ENCODE measurements around the gene GABRB2. TPM values are rescaled to one million over a fixed set of nuclear protein-coding genes. Genes with fewer than 3 reads are reported as not detected.
"Not testable (repeated sequence)": the region's sequence is repeated elsewhere in the genome, so short reads cannot be mapped to it uniquely, and the experiment has no call there.

The GABRB2 gene
- total and polyA plus RNA-seq, 2 donors = 0.09 to 0.85 TPM

DNA sequence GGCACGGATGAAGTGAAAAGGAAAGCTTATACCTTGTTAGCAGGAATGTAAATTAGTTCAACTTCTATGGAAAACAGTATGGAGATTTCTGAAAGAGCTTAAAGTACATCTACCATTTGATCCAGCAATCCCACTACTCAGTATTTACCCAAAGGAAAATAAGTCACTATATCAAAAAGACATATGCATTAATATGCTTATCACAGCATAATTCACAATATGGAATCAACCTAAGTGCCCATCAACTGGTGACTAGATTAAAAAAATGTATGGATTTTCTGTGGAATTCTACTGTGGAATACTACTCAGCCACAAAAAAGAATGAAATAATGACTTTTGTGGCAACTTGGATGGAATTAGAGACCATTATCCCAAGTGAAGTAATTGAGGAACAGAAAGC lies 279.6 kb downstream of the GABRB2 start:
- H3K4me1 ChIP-seq (ENCODE audit: control insufficient read depth in 2 of 2, insufficient read depth in 2 of 2, low read length in 2 of 2) = no peaks in the 10 kb centered on the region
- WGBS = 94% methylated on average over 1 of the region's 1 CpG
- DNase-seq (ENCODE audit: low read depth in 6 of 9, low spot score in 9 of 9) = no peak
- no peak overlapping the region for H3K4me3 ChIP-seq (ENCODE audit: low read length in 2 of 2)
- no peaks in the 10 kb centered on the region for H3K27me3 ChIP-seq (ENCODE audit: control insufficient read depth in 2 of 2, insufficient read depth in 1 of 2, low read length in 1 of 2)
- H3K9me3 ChIP-seq (ENCODE audit: control insufficient read depth in 2 of 2, insufficient read depth in 1 of 2, low read length in 1 of 2) = no peaks in the 10 kb centered on the region
- no peak overlapping the region for H3K27ac ChIP-seq (ENCODE audit: low read depth in 1 of 2, low read length in 1 of 2)
- no peaks in the 10 kb centered on the region for H3K36me3 ChIP-seq (ENCODE audit: control insufficient read depth in 2 of 2, insufficient read depth in 2 of 2, low read length in 1 of 2)

DNA sequence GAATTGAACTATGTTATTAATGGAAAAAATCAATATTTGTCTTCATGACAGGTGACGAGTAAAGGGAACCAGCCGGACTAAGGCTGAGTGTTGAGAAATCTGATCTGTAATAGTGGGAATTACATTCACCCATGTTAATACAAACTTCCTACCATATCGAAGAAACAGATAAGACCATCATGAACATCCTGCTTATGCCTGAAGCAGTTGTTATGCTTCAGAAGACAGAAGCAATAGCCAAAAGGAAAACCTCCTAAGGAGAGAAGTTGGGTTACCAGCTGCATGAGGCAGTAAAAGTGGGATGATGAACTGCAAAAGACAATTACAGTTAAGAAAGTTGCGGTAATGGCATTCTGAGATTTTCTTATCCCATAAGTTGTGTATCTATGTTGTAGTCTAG lies 281.5 kb downstream of the GABRB2 start:
- no peaks in the 10 kb centered on the region for H3K4me1 ChIP-seq (ENCODE audit: control insufficient read depth in 2 of 2, insufficient read depth in 2 of 2, low read length in 2 of 2)
- H3K36me3 ChIP-seq (ENCODE audit: control insufficient read depth in 2 of 2, insufficient read depth in 2 of 2, low read length in 1 of 2) = no peaks in the 10 kb centered on the region
- H3K4me3 ChIP-seq (ENCODE audit: low read length in 2 of 2) = no peak overlapping the region
- no peaks in the 10 kb centered on the region for H3K27me3 ChIP-seq (ENCODE audit: control insufficient read depth in 2 of 2, insufficient read depth in 1 of 2, low read length in 1 of 2)
- H3K9me3 ChIP-seq (ENCODE audit: control insufficient read depth in 2 of 2, insufficient read depth in 1 of 2, low read length in 1 of 2) = no peaks in the 10 kb centered on the region
- DNase-seq (ENCODE audit: low read depth in 6 of 9, low spot score in 9 of 9) = no peak
- no peak overlapping the region for H3K27ac ChIP-seq (ENCODE audit: low read depth in 1 of 2, low read length in 1 of 2)
- WGBS = 96% methylated on average over 4 of the region's 4 CpGs

DNA sequence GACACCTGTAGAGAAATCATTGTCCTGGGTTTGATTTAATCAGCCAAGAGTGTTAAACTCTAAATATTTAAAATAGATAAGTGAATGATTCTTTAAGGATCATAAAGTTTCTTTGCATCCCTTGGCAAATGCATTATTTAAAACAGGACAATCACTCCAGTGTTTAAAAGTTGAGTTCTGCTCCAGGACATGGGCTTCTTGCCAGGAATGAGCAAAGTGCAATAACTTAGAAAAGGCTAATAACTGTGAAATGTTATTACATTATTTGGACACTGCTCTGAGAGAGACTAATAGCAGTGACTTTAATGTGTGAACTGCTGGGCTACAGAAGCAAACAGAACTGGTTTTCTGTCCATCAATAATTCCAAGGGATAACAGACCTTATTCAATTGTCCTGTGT lies 283.3 kb downstream of the GABRB2 start:
- Histone ChIP-seq H3K4me1 (ENCODE audit: control insufficient read depth in 2 of 2, insufficient read depth in 2 of 2, low read length in 2 of 2) (no peaks in the 10 kb centered on the region), H3K9me3 (ENCODE audit: control insufficient read depth in 2 of 2, insufficient read depth in 1 of 2, low read length in 1 of 2) (no peaks in the 10 kb centered on the region), H3K4me3 (ENCODE audit: low read length in 2 of 2) (no peak overlapping the region), H3K27me3 (ENCODE audit: control insufficient read depth in 2 of 2, insufficient read depth in 1 of 2, low read length in 1 of 2) (no peaks in the 10 kb centered on the region), H3K27ac (ENCODE audit: low read depth in 1 of 2, low read length in 1 of 2) (no peak overlapping the region), H3K36me3 (ENCODE audit: control insufficient read depth in 2 of 2, insufficient read depth in 2 of 2, low read length in 1 of 2) (no peaks in the 10 kb centered on the region)
- no peak for DNase-seq (ENCODE audit: low read depth in 6 of 9, low spot score in 9 of 9)

DNA sequence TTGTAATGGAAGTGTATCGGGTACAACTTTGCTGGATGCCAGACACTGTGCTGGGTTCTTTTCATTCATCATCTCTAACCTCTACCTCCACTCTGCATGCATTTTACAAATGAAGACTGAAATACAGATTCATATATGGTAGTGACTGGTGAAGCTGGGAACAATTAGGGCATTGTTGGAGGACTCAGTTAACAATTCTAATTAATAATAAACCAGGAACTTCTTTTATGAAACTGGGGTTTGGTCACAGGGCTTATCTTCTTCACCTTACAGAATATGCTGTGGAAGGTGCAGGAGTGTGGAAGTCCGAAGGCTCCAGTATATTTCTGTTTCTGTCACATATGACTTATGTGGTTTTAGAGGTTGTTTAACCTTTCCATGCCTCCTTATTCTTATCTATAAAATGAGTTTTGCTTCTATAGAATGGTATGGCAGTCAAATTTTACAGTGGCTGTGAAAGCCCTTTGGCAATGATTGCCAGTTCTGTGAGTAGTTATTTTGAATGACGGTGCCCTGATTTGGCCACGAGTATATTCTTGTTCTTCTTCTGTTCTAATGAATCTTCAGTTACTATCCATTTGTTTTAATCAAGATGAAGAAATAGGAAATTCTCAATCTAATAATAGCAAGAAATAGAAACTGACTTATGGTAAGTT lies 284.7 kb downstream of the GABRB2 start:
- DNase-seq (ENCODE audit: low read depth in 6 of 9, low spot score in 9 of 9) = no peak
- Histone ChIP-seq H3K4me1 (ENCODE audit: control insufficient read depth in 2 of 2, insufficient read depth in 2 of 2, low read length in 2 of 2) (no peaks in the 10 kb centered on the region), H3K27me3 (ENCODE audit: control insufficient read depth in 2 of 2, insufficient read depth in 1 of 2, low read length in 1 of 2) (no peaks in the 10 kb centered on the region), H3K4me3 (ENCODE audit: low read length in 2 of 2) (no peak overlapping the region), H3K36me3 (ENCODE audit: control insufficient read depth in 2 of 2, insufficient read depth in 2 of 2, low read length in 1 of 2) (no peaks in the 10 kb centered on the region), H3K9me3 (ENCODE audit: control insufficient read depth in 2 of 2, insufficient read depth in 1 of 2, low read length in 1 of 2) (no peaks in the 10 kb centered on the region), H3K27ac (ENCODE audit: low read depth in 1 of 2, low read length in 1 of 2) (no peak overlapping the region)
- WGBS = 97% methylated on average over 4 of the region's 4 CpGs

DNA sequence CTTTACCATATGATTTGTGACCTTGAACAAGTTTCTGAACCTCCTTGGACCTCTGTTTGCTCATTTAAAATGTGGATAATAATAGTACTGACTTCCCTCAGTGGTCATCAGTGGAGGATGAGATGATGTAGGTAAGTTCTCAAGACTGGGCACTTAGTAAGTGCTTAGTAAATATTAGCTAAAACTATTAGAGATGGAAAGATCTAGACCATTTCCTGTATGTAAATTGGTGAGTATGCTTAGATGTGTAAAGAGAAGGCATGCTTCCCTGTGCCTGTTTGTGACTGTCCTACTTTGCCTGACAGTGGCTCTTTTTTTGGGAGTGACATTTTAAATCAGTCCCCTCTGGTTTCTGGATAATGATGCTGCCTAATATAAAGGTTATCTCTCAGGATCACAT lies 288.1 kb downstream of the GABRB2 start:
- H3K4me1 ChIP-seq (ENCODE audit: control insufficient read depth in 2 of 2, insufficient read depth in 2 of 2, low read length in 2 of 2) = no peaks in the 10 kb centered on the region
- no peak overlapping the region for H3K27ac ChIP-seq (ENCODE audit: low read depth in 1 of 2, low read length in 1 of 2)
- no peaks in the 10 kb centered on the region for H3K9me3 ChIP-seq (ENCODE audit: control insufficient read depth in 2 of 2, insufficient read depth in 1 of 2, low read length in 1 of 2)
- H3K4me3 ChIP-seq (ENCODE audit: low read length in 2 of 2) = no peak overlapping the region
- H3K36me3 ChIP-seq (ENCODE audit: control insufficient read depth in 2 of 2, insufficient read depth in 2 of 2, low read length in 1 of 2) = no peaks in the 10 kb centered on the region
- no peaks in the 10 kb centered on the region for H3K27me3 ChIP-seq (ENCODE audit: control insufficient read depth in 2 of 2, insufficient read depth in 1 of 2, low read length in 1 of 2)
- no peak for DNase-seq (ENCODE audit: low read depth in 6 of 9, low spot score in 9 of 9)

DNA sequence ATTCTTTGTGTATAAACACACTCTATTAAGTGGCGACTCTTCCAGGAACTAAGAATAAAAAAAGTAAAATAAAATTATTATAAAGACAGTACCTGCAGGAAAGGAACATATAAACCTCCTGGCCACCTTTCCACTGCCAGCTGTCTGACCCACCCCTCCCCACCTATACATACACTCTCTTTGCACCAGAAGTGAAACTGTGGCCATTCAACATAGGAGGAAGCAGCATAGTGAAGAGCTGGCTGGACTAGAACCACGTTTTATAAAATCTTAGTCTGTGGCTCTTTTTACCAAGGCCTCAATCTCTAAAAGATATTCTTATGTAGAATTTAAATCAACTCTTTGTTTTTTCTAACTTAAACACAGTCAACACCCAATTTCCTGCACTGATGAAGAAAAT lies 289.6 kb downstream of the GABRB2 start:
- H3K27ac ChIP-seq (ENCODE audit: low read depth in 1 of 2, low read length in 1 of 2) = no peak overlapping the region
- H3K4me3 ChIP-seq (ENCODE audit: low read length in 2 of 2) = no peak overlapping the region
- DNase-seq (ENCODE audit: low read depth in 6 of 9, low spot score in 9 of 9) = no peak
- 81% methylated on average over 2 of the region's 2 CpGs for WGBS
- H3K4me1 ChIP-seq (ENCODE audit: control insufficient read depth in 2 of 2, insufficient read depth in 2 of 2, low read length in 2 of 2) = no peaks in the 10 kb centered on the region
- H3K9me3 ChIP-seq (ENCODE audit: control insufficient read depth in 2 of 2, insufficient read depth in 1 of 2, low read length in 1 of 2) = no peaks in the 10 kb centered on the region
- no peaks in the 10 kb centered on the region for H3K27me3 ChIP-seq (ENCODE audit: control insufficient read depth in 2 of 2, insufficient read depth in 1 of 2, low read length in 1 of 2)
- H3K36me3 ChIP-seq (ENCODE audit: control insufficient read depth in 2 of 2, insufficient read depth in 2 of 2, low read length in 1 of 2) = no peaks in the 10 kb centered on the region

DNA sequence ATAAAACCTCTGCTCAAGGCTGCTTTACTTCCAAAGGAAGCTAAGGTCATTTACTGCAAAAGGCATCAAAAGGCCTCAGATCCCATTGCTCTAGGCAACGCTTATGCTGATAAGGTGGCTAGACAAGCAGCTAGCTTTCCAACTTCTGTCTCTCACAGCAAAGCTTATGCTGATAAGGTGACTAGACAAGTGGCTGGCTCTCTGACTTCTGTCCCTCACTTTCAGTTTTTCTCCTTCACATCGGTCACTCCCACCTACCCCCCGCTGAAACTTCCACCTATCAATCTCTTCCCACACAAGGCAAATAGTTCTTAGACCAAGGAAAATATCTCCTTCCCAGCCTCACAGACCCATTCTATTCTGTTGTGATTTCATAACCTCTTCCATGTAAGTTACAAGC lies 293.6 kb downstream of the GABRB2 start:
- H3K36me3 ChIP-seq (ENCODE audit: control insufficient read depth in 2 of 2, insufficient read depth in 2 of 2, low read length in 1 of 2); H3K27ac ChIP-seq (ENCODE audit: low read depth in 1 of 2, low read length in 1 of 2); H3K4me3 ChIP-seq (ENCODE audit: low read length in 2 of 2); H3K9me3 ChIP-seq (ENCODE audit: control insufficient read depth in 2 of 2, insufficient read depth in 1 of 2, low read length in 1 of 2); H3K27me3 ChIP-seq (ENCODE audit: control insufficient read depth in 2 of 2, insufficient read depth in 1 of 2, low read length in 1 of 2); H3K4me1 ChIP-seq (ENCODE audit: control insufficient read depth in 2 of 2, insufficient read depth in 2 of 2, low read length in 2 of 2); DNase-seq (ENCODE audit: low read depth in 6 of 9, low spot score in 9 of 9): not testable (repeated sequence)
- WGBS = 83% methylated on average over 3 of the region's 3 CpGs

DNA sequence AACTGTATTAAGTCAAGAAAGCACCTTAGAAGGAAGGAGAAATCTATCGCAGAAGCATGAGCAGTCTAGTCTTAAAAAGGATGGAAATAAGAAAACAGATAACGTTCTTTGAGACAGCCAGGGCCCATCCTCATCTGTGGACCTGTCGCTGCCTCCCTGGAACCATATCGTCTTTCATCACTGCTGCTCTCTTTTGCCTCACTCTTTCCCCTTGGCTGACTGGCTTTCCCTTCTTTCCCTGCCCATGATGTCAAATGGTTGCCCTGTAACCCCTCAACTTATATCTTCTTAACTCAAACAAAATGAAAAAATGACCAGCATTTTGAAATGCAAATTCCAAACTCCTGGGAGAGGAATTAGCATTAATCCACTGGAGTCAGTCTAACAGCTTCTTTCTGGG lies 299.8 kb downstream of the GABRB2 start:
- DNase-seq (ENCODE audit: low read depth in 6 of 9, low spot score in 9 of 9) = no peak
- Histone ChIP-seq H3K9me3 (ENCODE audit: control insufficient read depth in 2 of 2, insufficient read depth in 1 of 2, low read length in 1 of 2) (no peaks in the 10 kb centered on the region), H3K4me3 (ENCODE audit: low read length in 2 of 2) (no peak overlapping the region), H3K36me3 (ENCODE audit: control insufficient read depth in 2 of 2, insufficient read depth in 2 of 2, low read length in 1 of 2) (no peaks in the 10 kb centered on the region), H3K4me1 (ENCODE audit: control insufficient read depth in 2 of 2, insufficient read depth in 2 of 2, low read length in 2 of 2) (no peaks in the 10 kb centered on the region), H3K27ac (ENCODE audit: low read depth in 1 of 2, low read length in 1 of 2) (no peak overlapping the region), H3K27me3 (ENCODE audit: control insufficient read depth in 2 of 2, insufficient read depth in 1 of 2, low read length in 1 of 2) (no peaks in the 10 kb centered on the region)
- 76% methylated on average over 4 of the region's 4 CpGs for WGBS

DNA sequence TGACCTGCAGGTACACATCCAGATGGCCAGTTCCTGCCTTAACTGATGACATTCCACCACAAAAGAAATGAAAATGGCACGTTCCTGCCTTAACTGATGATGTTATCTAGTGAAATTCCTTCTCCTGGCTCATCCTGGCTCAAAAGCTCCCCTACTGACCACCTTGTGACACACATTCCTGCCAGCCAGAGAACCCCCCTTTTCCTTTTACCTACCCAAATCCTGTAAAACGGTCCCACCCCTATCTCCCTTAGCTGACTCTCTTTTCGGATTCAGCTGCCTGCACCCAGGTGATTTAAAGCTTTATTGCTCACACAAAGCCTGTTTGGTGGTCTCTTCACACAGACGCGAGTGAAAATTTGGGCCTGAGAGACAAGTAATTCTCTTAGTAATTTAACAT lies 300.7 kb downstream of the GABRB2 start:
- WGBS = 42% methylated on average over 5 of the region's 5 CpGs
- H3K27me3 ChIP-seq (ENCODE audit: control insufficient read depth in 2 of 2, insufficient read depth in 1 of 2, low read length in 1 of 2); H3K4me3 ChIP-seq (ENCODE audit: low read length in 2 of 2); DNase-seq (ENCODE audit: low read depth in 6 of 9, low spot score in 9 of 9); H3K4me1 ChIP-seq (ENCODE audit: control insufficient read depth in 2 of 2, insufficient read depth in 2 of 2, low read length in 2 of 2); H3K27ac ChIP-seq (ENCODE audit: low read depth in 1 of 2, low read length in 1 of 2); H3K36me3 ChIP-seq (ENCODE audit: control insufficient read depth in 2 of 2, insufficient read depth in 2 of 2, low read length in 1 of 2); H3K9me3 ChIP-seq (ENCODE audit: control insufficient read depth in 2 of 2, insufficient read depth in 1 of 2, low read length in 1 of 2): not testable (repeated sequence)

Data from thymus (tissue), 11 donors.